Rectal smooth muscle tissue (tissue), 1 donor: ENCODE data around the gene IPO13.

Experiments used
- H3K27ac ChIP-seq: one replicate; pipeline ENCODE4 v1.7.0; 2013; ENCODE audit warnings: low read depth, low read length, inconsistent platforms
- H3K27me3 ChIP-seq: one replicate; pipeline ENCODE4 v1.7.0; 2013; ENCODE audit warnings: low read length; ENCODE audit not compliant: control insufficient read depth, insufficient read depth
- H3K36me3 ChIP-seq: one replicate; pipeline ENCODE4 v1.7.0; 2013; ENCODE audit warnings: low read length; ENCODE audit not compliant: control insufficient read depth, insufficient read depth
- H3K4me1 ChIP-seq: one replicate; pipeline ENCODE4 v1.7.0; 2013; ENCODE audit warnings: low read length; ENCODE audit not compliant: control insufficient read depth, insufficient read depth
- H3K4me3 ChIP-seq: one replicate; pipeline ENCODE4 v1.7.0; 2013; ENCODE audit warnings: low read length
- H3K9ac ChIP-seq: one replicate; pipeline ENCODE4 v1.7.0; 2013; ENCODE audit warnings: low read length

Gene IPO13

GRCh38 chr1:43934101-43934985, 12.4 kb upstream of the IPO13 start:
- H3K27ac ChIP-seq: no peak overlapping the region
- H3K9ac ChIP-seq: no peak overlapping the region

DNA sequence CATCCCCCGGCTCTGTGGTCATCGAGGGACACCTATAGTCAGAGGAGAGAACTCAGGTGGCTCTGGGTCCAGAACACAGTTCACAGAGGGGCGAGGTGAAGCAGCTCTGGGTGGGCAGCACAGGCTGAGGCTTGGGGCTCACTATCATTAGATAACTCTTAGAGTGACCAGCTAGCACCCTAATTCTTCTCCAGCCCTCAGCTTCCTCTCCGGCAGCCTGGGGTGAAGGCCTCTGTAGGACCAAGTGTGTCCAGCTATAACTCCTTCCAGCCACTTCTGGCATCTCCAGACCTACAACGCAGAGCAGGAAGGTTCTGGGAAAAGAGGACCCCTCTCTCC, 11.8 kb upstream of the IPO13 start:
- no peak overlapping the region for H3K4me3 ChIP-seq
- peaks cover 3% of the 10 kb centered on the region for H3K4me1 ChIP-seq
- H3K27me3 ChIP-seq: no peaks in the 10 kb centered on the region
- no peak overlapping the region for H3K27ac ChIP-seq
- no peaks in the 10 kb centered on the region for H3K36me3 ChIP-seq
- H3K9ac ChIP-seq: no peak overlapping the region

More at GRCh38 chr1:43934101-43934985, 12.4 kb upstream of the IPO13 start:
- Histone ChIP-seq H3K36me3 (no peaks in the 10 kb centered on the region), H3K4me1 (peaks cover 3% of the 10 kb centered on the region), H3K4me3 (peak overlapping the region; percentile 49), H3K27me3 (no peaks in the 10 kb centered on the region)

DNA sequence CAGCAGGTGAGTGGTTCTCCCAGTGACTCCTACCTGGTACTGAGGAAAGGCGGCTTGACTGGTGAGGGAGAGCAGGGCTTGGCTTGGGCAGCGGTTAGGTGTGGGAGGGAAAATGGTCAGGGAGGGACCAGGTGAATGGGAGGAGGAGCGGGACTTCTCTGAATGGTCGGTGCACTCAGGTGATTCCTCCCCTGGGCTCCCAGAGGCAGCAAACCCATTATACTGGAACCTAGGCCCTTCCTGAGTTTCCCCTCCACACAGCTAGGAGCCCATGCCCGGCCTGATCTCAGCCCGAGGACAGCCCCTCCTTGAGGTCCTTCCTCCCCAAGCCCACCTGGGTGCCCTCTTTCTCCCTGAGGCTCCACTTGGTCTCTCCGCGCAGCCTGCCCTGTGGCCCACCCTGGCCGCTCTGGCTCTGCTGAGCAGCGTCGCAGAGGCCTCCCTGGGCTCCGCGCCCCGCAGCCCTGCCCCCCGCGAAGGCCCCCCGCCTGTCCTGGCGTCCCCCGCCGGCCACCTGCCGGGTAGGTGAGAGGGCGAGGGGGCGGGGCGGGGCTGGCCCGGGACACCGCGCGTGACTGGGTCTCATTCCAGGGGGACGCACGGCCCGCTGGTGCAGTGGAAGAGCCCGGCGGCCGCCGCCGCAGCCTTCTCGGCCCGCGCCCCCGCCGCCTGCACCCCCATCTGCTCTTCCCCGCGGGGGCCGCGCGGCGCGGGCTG, 10.9 kb upstream of the IPO13 start:
- Histone ChIP-seq H3K36me3 (no peaks in the 10 kb centered on the region), H3K9ac (no peak overlapping the region), H3K4me3 (peak overlapping the region; percentile 62), H3K4me1 (peaks cover 3% of the 10 kb centered on the region), H3K27me3 (no peaks in the 10 kb centered on the region), H3K27ac (no peak overlapping the region)

GRCh38 chr1:43936431-43937151, 10.2 kb upstream of the IPO13 start:
- H3K27me3 ChIP-seq: no peaks in the 10 kb centered on the region
- H3K4me1 ChIP-seq: peaks cover 3% of the 10 kb centered on the region
- H3K4me3 ChIP-seq: peak overlapping the region; percentile 44
- no peak overlapping the region for H3K27ac ChIP-seq
- no peak overlapping the region for H3K9ac ChIP-seq
- no peaks in the 10 kb centered on the region for H3K36me3 ChIP-seq

- Histone ChIP-seq H3K36me3 (no peaks in the 10 kb centered on the region), H3K27me3 (no peaks in the 10 kb centered on the region), H3K4me1 (peaks cover 3% of the 10 kb centered on the region), H3K9ac (no peak overlapping the region), H3K27ac (no peak overlapping the region), H3K4me3 (no peak overlapping the region)
These were observed 9.4 kb upstream of the IPO13 start for GRCh38 chr1:43937179-43937865.

GRCh38 chr1:43938383-43938782, 8.4 kb upstream of the IPO13 start:
- H3K27me3 ChIP-seq: no peaks in the 10 kb centered on the region
- no peak overlapping the region for H3K4me3 ChIP-seq
- H3K9ac ChIP-seq: no peak overlapping the region
- H3K27ac ChIP-seq: no peak overlapping the region
- H3K4me1 ChIP-seq: peaks cover 3% of the 10 kb centered on the region
- peaks cover 4% of the 10 kb centered on the region for H3K36me3 ChIP-seq

GRCh38 chr1:43938892-43939587, 7.7 kb upstream of the IPO13 start:
- no peaks in the 10 kb centered on the region for H3K27me3 ChIP-seq
- no peak overlapping the region for H3K27ac ChIP-seq
- H3K4me1 ChIP-seq: peaks cover 3% of the 10 kb centered on the region
- H3K36me3 ChIP-seq: peaks cover 4% of the 10 kb centered on the region
- H3K9ac ChIP-seq: no peak overlapping the region
- no peak overlapping the region for H3K4me3 ChIP-seq

GRCh38 chr1:43942411-43942810, 4.3 kb upstream of the IPO13 start:
- Histone ChIP-seq H3K27me3 (no peaks in the 10 kb centered on the region), H3K27ac (no peak overlapping the region), H3K4me1 (peaks cover 11% of the 10 kb centered on the region), H3K4me3 (no peak overlapping the region), H3K9ac (no peak overlapping the region), H3K36me3 (peaks cover 4% of the 10 kb centered on the region)

GRCh38 chr1:43944860-43945259, 1.9 kb upstream of the IPO13 start:
- no peak overlapping the region for H3K27ac ChIP-seq
- H3K9ac ChIP-seq: no peak overlapping the region
- peaks cover 23% of the 10 kb centered on the region for H3K4me1 ChIP-seq
- H3K36me3 ChIP-seq: peaks cover 5% of the 10 kb centered on the region
- H3K4me3 ChIP-seq: no peak overlapping the region
- no peaks in the 10 kb centered on the region for H3K27me3 ChIP-seq

DNA sequence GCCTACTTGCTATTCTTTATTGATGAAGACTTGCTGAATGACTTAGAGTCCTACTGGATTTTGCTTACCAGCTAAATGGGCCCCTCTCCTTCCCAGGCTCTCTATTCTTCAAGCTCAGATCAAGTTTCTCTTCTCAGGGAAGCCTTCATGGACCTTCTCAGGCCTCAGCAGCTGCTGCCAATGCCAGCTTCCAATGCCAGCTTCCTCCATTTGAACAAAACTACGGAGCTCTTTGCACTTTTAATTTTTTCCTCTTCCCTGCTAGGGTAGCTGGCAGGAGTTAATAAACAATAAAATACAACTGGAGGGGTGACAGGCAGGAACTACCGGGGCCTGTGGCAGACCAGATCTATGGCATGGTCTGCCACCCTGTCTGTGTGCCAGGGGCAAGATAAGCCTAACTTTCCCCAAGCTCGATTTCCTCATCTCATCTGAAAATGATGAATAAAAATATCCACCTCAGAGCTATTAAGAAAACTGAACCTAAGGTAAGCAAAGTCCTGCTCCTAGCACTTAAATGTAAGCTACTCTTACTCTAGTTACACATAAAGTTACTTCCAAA, 995 bp upstream of the IPO13 start:
- Histone ChIP-seq H3K4me3 (peak overlapping the region; percentile 100), H3K9ac (peak overlapping the region; percentile 80), H3K27ac (peak overlapping the region; percentile 99), H3K4me1 (peaks cover 23% of the 10 kb centered on the region), H3K27me3 (no peaks in the 10 kb centered on the region), H3K36me3 (peaks cover 11% of the 10 kb centered on the region)

- Histone ChIP-seq H3K27me3 (no peaks in the 10 kb centered on the region), H3K4me1 (peaks cover 23% of the 10 kb centered on the region), H3K36me3 (peaks cover 11% of the 10 kb centered on the region), H3K9ac (peak overlapping the region; percentile 94), H3K27ac (peak overlapping the region; percentile 99), H3K4me3 (peak overlapping the region; percentile 100)
These were observed 517 bp downstream of the IPO13 start for GRCh38 chr1:43947061-43947873.
